NCI-H2196 (cell line): Measurements from ENCODE around the gene IFT57.
"Not testable (repeated sequence)": the region's sequence is repeated elsewhere in the genome, so short reads cannot be mapped to it uniquely, and the experiment has no call there.

Experiments
- DNase-seq: peaks from one replicate; lab custom pipeline; 2025; ENCODE audit not compliant: unreplicated experiment; lab: John Stamatoyannopoulos, UW

Gene IFT57, protein sequence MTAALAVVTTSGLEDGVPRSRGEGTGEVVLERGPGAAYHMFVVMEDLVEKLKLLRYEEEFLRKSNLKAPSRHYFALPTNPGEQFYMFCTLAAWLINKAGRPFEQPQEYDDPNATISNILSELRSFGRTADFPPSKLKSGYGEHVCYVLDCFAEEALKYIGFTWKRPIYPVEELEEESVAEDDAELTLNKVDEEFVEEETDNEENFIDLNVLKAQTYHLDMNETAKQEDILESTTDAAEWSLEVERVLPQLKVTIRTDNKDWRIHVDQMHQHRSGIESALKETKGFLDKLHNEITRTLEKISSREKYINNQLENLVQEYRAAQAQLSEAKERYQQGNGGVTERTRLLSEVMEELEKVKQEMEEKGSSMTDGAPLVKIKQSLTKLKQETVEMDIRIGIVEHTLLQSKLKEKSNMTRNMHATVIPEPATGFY

DNA sequence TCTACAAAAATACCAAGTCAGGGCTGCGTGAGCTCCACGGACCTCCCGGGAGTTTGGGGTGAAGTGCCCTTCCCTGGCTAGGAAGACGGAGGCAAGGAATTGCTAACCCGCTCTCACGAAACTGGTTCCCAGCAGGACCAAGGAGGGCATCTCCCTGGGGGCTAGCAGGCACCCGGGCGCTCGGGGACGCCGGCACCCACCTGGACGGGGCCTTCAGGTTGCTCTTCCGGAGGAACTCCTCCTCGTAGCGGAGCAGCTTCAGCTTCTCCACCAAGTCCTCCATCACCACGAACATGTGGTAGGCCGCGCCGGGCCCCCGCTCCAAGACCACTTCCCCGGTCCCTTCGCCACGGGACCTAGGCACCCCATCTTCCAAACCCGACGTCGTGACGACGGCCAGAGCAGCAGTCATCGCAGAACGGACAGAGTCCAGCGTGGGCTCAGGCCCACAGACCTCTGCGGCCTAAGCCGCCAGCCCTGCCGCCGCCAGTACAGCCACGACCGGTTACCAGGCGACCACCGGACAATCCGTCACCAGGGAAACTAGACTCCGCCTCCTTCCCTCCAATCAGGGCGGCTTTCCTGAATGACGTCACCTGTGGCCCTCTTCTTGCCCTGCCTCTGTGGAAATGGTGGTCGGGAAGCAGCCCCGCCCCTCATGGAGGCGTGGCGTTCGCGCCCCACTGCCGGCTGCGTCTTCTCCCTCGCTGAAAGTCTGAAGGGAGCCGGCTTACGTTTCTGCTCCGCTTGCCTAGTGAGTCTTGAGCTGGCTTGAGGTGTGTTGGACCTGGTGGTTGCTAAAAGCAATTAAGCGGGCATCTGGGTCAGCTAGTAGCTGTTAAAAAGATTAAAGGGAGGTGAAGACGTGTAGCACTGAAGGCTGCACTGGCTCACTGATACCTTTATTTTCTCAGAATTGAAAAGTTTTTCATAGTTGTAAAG lies at the start of gene IFT57:
IFT57 (minus strand) TSS at position 514 of the 942 bp plus-strand sequence; CDS start at position 412, 102 bp downstream.
- peak; percentile 98 for DNase-seq

DNA sequence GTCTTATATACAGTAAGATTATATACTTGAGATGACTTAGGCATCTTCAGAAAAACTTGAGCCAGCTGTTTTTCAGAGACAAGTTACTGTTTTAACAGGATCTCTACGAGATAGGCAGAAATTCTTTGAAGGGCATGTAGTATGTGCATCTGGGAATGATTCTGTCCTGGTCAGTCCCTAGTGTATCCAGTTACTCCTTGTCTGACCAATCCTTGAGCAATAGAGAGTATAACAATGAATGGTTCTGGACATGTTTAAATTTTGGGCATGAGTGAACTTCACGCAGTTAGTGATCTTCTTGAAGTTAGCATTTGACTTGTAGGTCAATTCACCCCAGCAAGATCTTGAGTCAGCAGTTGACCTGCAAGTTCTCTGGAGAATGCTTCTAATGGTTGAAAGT lies 49.4 kb upstream of the IFT57 start:
- no peak for DNase-seq

DNA sequence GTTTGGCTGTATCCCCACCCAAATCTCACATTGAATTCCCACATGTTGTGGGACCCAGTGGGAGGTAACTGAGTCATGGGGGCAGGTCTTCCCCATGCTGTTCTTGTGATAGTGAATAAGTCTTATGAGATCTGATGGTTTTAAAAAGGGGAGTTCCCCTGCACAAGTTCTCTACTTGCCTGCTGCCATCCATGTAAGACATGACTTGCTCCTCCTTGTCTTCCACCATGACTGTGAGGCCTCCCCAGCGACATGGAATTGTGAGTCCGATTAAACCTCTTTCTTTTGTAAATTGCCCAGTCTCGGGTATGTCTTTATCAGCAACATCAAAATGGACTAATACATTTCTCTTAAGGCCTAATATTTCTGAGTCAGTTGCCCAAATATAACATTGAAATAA lies 46.0 kb upstream of the IFT57 start:
- not testable (repeated sequence) for DNase-seq

DNA sequence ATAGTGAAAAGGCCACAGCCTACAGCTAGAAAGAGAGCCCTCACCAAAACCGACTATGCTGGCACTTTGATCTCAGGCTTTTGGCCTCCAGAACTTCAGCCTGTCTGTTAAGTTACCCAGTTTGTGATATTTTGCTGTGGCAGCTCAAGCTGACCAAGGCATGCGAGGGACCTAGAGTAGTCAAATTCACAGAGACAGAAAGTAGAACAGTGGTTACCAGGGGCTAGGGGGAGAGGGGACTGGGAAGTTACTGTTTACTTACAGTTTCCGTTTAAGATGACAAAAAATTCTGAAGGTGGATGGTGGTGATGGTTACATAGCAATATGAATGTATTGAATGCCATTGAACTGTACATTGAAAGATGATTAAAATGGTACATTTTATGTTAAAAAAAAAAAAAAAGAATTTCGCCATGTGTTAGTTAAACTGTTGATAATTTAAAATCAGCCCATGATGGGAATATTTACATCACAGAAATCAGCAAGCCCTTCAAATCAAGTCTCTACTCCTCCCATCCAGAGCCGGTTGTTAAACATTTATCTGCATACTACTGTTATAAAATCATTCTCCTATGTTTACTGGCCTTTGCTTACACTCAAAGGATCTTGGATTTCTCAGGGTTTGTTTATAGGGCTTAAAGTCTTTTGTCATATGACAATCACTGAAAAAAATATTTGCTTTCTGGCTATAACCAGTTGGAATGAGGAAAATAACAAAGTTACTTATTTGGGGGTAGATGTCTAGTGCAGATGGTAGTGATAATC lies 42.5 kb upstream of the IFT57 start:
- DNase-seq: not testable (repeated sequence)

DNA sequence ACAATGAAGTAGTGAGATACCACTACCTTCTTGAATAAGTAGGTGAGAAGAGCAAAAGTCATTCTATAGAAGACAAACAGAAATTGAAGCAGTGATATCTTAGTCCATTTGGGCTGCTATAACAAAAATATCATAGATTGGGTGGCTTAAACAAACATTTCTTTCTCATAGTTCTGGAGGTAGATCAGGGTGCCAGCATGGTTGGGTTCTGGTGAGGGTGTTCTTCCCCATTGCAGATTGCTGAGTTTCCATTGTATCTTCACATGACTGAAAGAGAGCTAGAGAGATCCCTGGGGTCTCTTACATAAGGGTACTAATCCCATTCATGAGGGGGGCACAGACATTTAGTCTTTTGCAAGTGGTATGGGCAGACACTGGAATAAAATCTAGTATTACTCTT lies 32.9 kb upstream of the IFT57 start:
- no peak for DNase-seq

DNA sequence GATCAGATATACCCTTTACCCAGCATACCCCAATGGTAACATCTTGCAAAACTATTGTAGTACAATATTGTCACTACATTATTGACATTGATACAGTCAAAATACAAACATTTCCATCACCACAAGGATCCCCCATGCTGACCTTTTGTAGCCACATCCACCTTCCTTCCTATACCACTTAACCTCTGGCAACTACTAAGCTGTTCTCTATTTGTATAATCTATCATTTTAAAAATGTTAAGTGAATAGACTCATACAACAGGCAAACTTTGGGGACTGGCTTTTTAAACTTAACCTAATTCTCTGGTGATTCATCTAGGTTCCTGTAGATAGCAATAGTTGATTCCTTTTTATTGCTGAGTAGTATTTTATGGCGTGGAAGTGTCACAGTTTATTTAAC lies 29.6 kb upstream of the IFT57 start:
- no peak for DNase-seq

DNA sequence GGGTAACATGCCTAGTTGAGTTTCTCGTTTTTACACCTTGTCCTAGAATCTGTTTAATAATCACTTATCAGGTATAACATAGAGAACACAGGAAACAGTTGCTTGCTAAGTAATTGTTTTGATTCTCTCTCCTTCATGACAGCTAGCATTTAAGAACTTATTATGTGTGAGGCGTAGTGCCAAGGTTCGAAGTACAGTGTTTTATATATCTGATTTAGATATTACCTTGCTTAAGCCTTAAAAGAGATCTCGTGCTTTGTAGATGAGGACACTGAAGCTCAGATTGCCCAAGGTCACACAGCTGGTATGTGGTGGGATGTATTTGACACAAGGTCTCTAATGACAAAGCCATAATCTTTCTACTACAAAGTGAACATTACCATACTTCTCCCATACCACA lies 29.0 kb upstream of the IFT57 start:
- DNase-seq: no peak

DNA sequence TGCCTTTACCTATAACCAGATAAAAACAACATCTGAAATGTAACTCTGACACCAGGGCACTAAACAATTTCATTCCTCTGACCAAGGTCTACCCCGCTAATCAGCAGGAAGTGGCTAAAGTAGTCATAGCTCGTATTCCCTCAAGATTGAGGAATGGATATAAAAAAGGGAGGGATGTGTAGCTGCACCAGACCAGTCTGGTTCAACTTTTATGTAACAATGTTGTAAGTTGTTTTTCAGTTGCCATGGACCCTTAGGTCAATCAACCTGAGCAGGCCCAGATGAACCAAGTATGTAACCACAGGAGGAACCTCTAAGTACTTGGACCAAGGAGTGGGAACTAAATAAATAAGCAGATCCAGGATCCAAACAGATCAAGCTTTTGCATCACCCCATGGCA lies 28.4 kb upstream of the IFT57 start:
- DNase-seq: no peak

DNA sequence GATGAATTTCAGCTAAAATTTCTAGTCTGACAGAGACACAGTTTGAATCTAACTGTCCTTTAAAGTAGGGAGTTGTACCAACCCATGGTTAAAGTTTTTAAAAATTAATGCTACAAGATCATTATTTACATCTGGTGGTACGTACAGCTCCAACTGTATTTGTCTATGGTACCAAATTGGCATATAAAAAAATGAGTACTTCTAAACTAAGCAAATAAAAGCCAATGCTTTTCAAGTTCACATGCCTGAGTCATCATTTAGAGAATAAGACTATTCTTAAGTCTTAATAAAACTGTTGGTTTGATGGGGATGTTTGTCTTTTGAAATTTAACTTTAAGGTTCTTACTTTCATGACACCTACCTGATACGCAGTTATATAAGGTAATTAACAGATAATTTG lies 21.0 kb upstream of the IFT57 start:
- no peak for DNase-seq

DNA sequence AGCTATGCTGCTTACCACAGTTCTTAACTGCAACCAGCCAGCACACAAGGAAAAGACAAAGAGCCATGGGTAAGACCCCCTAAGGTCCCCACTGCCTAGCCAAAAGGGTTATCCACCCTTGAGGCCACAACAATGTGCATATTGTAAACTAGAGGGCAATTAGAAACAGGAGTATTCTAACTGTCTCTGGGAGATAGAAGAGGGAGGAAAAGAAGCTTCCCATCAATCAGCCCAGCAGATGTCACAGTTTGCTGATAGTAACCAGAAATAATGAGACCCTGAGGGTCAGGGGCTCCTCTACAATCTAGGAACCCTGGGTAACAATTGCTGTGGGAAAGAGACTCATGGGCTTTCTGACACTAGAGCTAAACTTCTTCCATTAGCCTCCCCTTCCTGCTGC lies 20.6 kb upstream of the IFT57 start:
- no peak for DNase-seq

DNA sequence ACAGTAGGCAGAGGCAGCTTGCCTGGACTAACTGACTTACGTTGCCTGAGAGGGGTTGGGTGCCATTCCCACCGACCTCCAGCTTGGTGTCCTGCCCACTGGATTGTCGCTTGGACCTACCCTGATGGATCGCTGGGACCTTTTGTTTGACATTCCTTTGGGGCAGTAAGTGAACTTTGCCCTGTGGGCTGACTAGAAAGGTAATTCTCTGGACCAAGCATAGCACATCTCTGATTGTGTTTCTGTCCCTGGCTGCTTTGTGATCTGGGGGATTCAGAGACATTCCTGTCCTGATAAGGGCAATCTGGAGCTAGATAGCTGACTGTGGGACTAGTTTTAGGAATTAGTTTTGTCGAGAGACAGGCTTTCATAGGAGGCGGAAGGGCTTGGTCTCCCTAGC lies 19.5 kb upstream of the IFT57 start:
- no peak for DNase-seq

DNA sequence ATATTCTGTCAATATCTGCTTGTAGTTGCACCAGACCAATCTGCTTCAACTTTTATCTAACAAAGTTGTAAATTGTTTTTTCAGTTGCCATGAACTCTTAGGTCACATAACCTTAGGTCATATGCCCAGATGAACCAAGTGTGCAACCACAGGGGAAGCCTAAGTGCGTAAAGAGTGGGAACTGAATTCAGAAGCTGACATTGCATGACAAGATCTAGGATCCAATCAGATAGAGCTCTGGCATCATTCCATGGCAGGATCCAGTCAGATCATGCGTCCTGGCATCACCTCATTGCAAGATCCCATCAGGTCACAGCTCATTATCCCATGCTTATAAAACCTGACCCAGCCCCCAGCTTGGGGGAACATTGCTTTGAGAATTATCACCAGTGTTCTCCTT lies 18.9 kb upstream of the IFT57 start:
- no peak for DNase-seq

DNA sequence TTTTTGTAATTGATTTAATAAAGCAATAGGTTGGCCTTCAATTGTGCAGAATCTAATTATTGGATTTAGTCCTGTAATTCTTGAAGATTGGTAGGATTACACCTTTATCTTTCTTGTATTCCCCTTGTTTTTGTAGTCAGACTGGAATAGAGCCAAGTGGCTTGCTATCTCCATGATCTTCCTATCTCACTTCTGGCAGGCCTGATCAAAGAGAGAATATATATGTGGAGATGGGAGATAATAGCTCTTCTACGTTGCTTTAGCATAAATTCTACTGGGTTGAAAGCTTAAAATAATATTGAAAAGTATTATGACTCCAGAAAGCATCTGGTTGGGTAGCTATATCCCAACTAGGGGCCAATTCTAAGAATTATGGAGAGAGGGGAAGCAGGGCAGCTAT lies 16.9 kb upstream of the IFT57 start:
- no peak for DNase-seq

DNA sequence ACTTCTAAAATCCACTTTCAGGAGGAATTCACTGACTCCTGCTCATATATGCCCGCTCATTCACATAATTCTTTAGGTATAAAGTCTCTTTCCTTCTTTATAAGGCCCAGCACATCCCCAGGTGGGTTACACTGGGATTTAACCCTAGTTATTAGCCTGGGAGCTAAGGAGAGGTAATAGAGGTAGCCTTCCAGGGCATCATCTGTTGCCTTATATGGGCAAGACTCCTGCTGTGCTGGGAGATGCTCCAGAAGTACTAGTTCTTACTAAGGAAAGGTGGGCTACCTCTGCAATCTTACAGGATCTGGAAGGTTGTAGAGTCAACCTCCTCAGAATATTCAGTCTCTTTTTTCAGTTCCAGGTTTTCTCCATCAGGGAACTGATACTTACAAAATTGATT lies 13.1 kb upstream of the IFT57 start:
- DNase-seq: no peak

DNA sequence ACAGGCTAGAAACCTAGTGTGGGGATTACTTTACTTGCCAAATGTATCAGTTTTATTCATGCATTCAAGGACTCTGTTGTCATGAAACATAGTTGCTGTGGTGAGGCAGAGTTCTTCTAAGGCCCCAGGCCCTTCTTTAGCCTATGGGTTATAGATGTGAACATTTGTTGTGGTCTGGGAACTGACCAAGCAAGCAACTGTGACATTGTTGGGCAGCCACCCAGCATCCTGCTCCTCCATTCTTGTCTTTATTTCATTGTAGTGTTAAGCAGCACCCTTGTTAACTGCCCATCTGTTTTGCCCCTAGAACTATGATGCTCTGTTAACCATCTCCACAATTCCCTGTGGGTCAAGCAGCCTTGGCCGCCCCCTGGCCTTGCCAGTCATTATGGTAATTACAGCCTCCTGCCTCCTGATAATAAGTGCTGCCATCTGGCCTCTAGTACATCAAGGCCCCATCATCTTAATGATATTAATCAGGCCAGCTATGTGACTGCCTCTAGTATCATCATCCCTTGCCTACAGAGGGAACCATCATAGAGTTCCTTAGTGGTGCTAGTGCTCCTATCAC lies 12.2 kb upstream of the IFT57 start:
- DNase-seq: no peak

DNA sequence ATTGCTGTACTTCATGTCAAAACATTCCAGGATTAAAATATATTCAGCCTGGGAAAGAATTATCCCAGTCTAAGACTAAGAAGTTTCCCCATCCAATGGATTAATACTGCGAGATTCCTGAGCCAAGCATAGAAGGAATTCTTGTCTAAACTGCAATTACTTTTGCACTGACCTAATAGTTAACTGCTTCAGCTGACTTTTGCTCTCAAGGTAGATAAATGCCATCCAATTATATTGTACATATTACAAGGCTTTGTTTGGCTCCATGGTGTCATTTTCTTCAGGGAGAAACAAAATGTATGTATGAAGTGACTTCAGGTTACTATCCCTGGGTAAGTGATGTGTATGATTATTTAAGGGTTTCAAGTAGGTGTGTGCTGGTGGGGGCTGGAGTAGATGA lies 6.1 kb upstream of the IFT57 start:
- DNase-seq: no peak

DNA sequence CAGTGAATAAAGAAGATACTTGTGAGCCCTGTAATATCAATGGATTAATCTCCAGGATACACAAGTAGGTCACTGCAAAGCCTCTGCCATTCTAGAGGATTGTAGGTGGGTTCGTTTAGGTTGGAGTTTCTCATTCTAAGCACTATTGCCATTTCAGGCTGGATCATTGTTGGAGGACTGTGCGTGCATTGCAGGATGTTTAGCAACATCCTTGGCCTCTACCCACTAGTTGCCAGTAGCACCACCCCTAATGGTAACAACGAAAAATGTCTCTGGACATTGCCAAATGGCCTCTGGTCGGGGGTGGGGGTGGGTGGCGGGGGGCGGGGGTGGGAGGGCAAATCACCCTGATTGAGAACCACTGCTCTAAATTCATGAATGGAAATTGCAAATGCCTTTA lies 4.9 kb upstream of the IFT57 start:
- no peak for DNase-seq

DNA sequence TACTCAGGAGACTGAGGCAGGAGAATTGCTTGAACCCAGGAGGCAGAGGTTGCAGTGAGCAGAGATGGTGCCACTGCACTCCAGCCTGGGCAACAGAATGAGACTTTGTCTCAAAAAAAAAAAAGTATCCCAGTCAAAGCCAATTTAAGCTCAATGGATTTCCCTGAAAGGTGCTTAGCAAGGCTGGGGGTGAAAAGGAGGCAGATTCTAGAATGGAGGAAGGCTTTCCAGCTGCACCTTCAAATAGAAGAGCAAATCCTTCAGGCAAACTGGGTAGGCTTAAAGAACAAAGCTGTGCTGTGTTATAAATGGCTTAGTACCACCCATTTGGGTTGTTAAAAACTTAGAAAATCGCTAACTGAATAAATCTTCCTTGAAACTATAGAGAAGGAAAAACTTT lies 3.0 kb upstream of the IFT57 start:
- no peak for DNase-seq

DNA sequence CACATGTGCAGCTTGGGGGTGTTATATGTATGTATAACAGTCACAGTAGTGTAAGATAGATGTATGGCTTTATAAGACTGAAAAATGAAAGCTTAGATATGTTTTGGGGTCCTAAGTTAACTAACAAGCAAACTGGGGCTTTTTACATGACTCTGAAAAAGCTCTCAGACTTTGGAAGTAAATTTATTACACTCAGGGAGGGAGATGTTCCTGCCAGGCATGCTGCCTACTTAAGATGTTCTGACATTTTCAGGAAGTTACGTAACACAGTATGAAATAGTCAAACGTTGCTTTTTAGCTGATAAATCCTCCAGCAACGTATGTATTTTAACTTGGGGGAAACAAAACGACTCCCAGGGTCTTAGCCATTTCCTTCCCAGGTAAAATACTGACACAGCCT lies 1.7 kb upstream of the IFT57 start:
- DNase-seq: no peak

DNA sequence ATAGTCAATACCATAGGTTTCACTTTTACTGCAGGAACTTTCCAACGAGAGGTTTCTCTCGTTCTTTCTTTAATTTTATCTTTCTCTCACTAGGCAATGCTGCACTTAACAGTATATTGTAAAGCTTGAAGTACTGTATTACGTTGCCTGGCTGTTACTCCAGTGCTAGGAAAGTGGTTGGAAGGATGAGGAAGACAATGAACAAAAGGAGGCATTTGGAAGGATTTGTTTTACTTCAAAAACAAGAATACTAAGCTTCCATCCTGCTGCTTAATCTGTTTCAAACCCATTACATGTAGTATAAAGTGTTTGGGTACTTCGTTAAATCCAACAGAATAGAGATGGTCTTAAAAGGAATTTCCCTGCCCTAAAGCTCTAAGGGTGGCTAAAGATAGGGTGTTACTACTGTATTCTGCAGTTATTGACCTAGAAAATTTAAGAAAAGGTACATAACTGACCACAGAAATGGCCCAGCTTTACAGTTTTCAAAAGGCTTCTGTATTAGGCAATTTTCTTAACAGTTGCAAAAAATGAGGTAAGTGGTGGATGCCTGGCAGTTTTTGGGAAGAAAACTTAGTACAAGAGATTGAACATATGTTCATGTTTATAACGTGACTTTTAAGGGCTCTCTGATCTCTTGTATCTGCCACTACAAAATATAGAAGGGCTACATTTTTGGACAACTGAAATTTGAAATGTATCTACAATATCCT lies 785 bp upstream of the IFT57 start:
- DNase-seq: no peak
